OCI-LY3 (cell line): Measurements from ENCODE around the gene COL4A2.

ENCODE experiments used
- H2AFZ ChIP-seq: fragments of 200-600, 300-600 bp; shearing (Covaris generic); 2 replicates; pipeline ENCODE4 v1.6.0; 2014; ENCODE audit warnings: antibody characterized with exemption, low read depth, low read length
- H3K27ac ChIP-seq: fragments of 200-600, 300-600 bp; sonication (generic); 2 replicates; pipeline ENCODE4 v1.5.1; 2014; ENCODE audit warnings: mild to moderate bottlenecking, low read length, moderate library complexity, mixed read lengths
- H3K27me3 ChIP-seq: fragments of 200-600, 300-600 bp; sonication (generic); 2 replicates; pipeline ENCODE4 v1.6.1; 2014; ENCODE audit warnings: low read depth, low read length, mixed read lengths
- H3K36me3 ChIP-seq: fragments of 200-600, 300-600 bp; sonication (generic); replicated peaks from 2 replicates; pipeline ENCODE3; 2014; ENCODE audit warnings: low read depth, low read length, mixed read lengths
- H3K4me1 ChIP-seq: fragments of 300-600, 200-600 bp; sonication (generic); 2 replicates; pipeline ENCODE4 v1.6.1; 2014; ENCODE audit warnings: low read length, mixed read lengths
- H3K4me2 ChIP-seq: fragments of 200-600, 300-600 bp; sonication (generic); 2 replicates; pipeline ENCODE4 v1.6.1; 2014; ENCODE audit warnings: low read length, mixed read lengths
- H3K4me3 ChIP-seq: fragments of 300-600, 200-600 bp; sonication (generic); 2 replicates; pipeline ENCODE4 v1.5.1; 2014; ENCODE audit warnings: antibody characterized with exemption, mild to moderate bottlenecking, low read length, moderate library complexity
- H3K79me2 ChIP-seq: fragments of 300-600, 200-600 bp; shearing (Covaris generic); 2 replicates; pipeline ENCODE4 v1.6.1; 2014; ENCODE audit warnings: mild to moderate bottlenecking, low read length, mixed read lengths
- H3K9ac ChIP-seq: fragments of 300-600, 200-600 bp; shearing (Covaris generic); 2 replicates; pipeline ENCODE4 v1.6.0; 2014; ENCODE audit warnings: mild to moderate bottlenecking, low read length, moderate library complexity
- H3K9me3 ChIP-seq: fragments of 200-600, 300-600 bp; shearing (Covaris generic); 2 replicates; pipeline ENCODE4 v1.6.1; 2014; ENCODE audit warnings: low read length, mixed read lengths; ENCODE audit not compliant: insufficient read depth
- H4K20me1 ChIP-seq: fragments of 200-600, 300-600 bp; sonication (generic); 2 replicates; pipeline ENCODE4 v1.6.1; 2016; ENCODE audit warnings: low read length, mixed read lengths; ENCODE audit not compliant: insufficient read depth
- CTCF ChIP-seq: fragments of 200-600, 300-600 bp; sonication (generic); IDR thresholded peaks from 2 replicates; pipeline ENCODE4 v1.5.1; 2014; ENCODE audit warnings: antibody characterized with exemption, low read length, low read depth
- EZH2phosphoT487 ChIP-seq: fragments of 200-600 bp; shearing (Covaris generic); IDR thresholded peaks from 2 replicates; pipeline ENCODE4 v1.6.1; 2018; ENCODE audit warnings: antibody characterized with exemption, mixed run types, low read depth

The COL4A2 gene

GRCh38 chr13:110285991-110286832 lies 20.9 kb upstream of the COL4A2 start:
- TF ChIP-seq CTCF (no peak), EZH2phosphoT487 (no peak)
- H3K4me2 ChIP-seq, result no peak overlapping the region
- no peak overlapping the region for H3K9ac ChIP-seq
- no peak overlapping the region for H2AFZ ChIP-seq
- no peak overlapping the region for H3K27ac ChIP-seq
- no peaks in the 10 kb centered on the region for H3K9me3 ChIP-seq
- no peaks in the 10 kb centered on the region for H4K20me1 ChIP-seq
- no peaks in the 10 kb centered on the region for H3K36me3 ChIP-seq
- H3K27me3 ChIP-seq, result no peaks in the 10 kb centered on the region
- peaks cover 10% of the 10 kb centered on the region for H3K4me1 ChIP-seq
- H3K79me2 ChIP-seq, result no peaks in the 10 kb centered on the region
- no peak overlapping the region for H3K4me3 ChIP-seq

GRCh38 chr13:110286833-110287819 lies 20.0 kb upstream of the COL4A2 start:
- Histone ChIP-seq H3K36me3 (no peaks in the 10 kb centered on the region), H3K4me2 (no peak overlapping the region), H3K9me3 (no peaks in the 10 kb centered on the region), H3K4me1 (peaks cover under 1% of the 10 kb centered on the region), H3K4me3 (no peak overlapping the region), H4K20me1 (no peaks in the 10 kb centered on the region), H3K9ac (no peak overlapping the region), H3K27ac (no peak overlapping the region), H3K27me3 (no peaks in the 10 kb centered on the region), H3K79me2 (no peaks in the 10 kb centered on the region), H2AFZ (no peak overlapping the region)
- TF ChIP-seq CTCF, result no peak
- no peak for TF ChIP-seq EZH2phosphoT487

GRCh38 chr13:110289174-110289573 lies 17.9 kb upstream of the COL4A2 start:
- Histone ChIP-seq H3K9ac (no peak overlapping the region), H3K4me2 (no peak overlapping the region), H2AFZ (no peak overlapping the region), H3K9me3 (no peaks in the 10 kb centered on the region), H3K4me3 (no peak overlapping the region), H3K79me2 (no peaks in the 10 kb centered on the region), H3K36me3 (no peaks in the 10 kb centered on the region), H3K4me1 (no peaks in the 10 kb centered on the region), H3K27ac (no peak overlapping the region), H4K20me1 (no peaks in the 10 kb centered on the region), H3K27me3 (peaks cover 6% of the 10 kb centered on the region; the same call in 1 of the 2 replicates)
- TF ChIP-seq CTCF (no peak), EZH2phosphoT487 (no peak)

- H3K79me2 ChIP-seq, result no peaks in the 10 kb centered on the region
- H4K20me1 ChIP-seq, result no peaks in the 10 kb centered on the region
- H3K36me3 ChIP-seq, result no peaks in the 10 kb centered on the region
- H3K4me2 ChIP-seq, result no peak overlapping the region
- H2AFZ ChIP-seq, result no peak overlapping the region
- H3K27ac ChIP-seq, result no peak overlapping the region
- H3K9me3 ChIP-seq, result no peaks in the 10 kb centered on the region
- H3K9ac ChIP-seq, result no peak overlapping the region
- TF ChIP-seq EZH2phosphoT487, result no peak
- TF ChIP-seq CTCF, result no peak
- H3K27me3 ChIP-seq, result peaks cover 6% of the 10 kb centered on the region; the same call in 1 of the 2 replicates
- H3K4me3 ChIP-seq, result no peak overlapping the region
- H3K4me1 ChIP-seq, result no peaks in the 10 kb centered on the region
These were observed 17.4 kb upstream of the COL4A2 start for GRCh38 chr13:110289661-110290060.
